ENCODE results near the gene TTYH2.
"Not testable (repeated sequence)": the region's sequence is repeated elsewhere in the genome, so short reads cannot be mapped to it uniquely, and the experiment has no call there.

TTYH2 gene

GRCh38 chr17:74212913-74213791 lies at the start of gene TTYH2:
Gene TTYH2 (plus strand): TSS chr17:74213571. CDS start chr17:74213588, 17 bp downstream.
- DNase-seq, result peak; percentile 55 to 96 (median 90)

- no peak for DNase-seq
Observed at GRCh38 chr17:74163836-74164235, 49.5 kb upstream of the TTYH2 start.

- DNase-seq, result no peak
Observed at GRCh38 chr17:74164446-74165045, 48.8 kb upstream of the TTYH2 start.

- peak in 1 of 51 donors; percentile 29 for DNase-seq
Observed at GRCh38 chr17:74165797-74166365, 47.5 kb upstream of the TTYH2 start.

- DNase-seq, result no peak
Observed at GRCh38 chr17:74170924-74171323, 42.4 kb upstream of the TTYH2 start.

GRCh38 chr17:74172700-74173099 lies 40.7 kb upstream of the TTYH2 start:
- DNase-seq, result no peak

- peak in 42 of 51 donors; percentile 5 to 78 (median 34) for DNase-seq
Observed at GRCh38 chr17:74176546-74177001, 36.8 kb upstream of the TTYH2 start.

- peak in 2 of 51 donors; percentile 54 to 78 for DNase-seq
Observed at GRCh38 chr17:74177018-74177450, 36.3 kb upstream of the TTYH2 start.

- no peak for DNase-seq
Observed at GRCh38 chr17:74179576-74179975, 33.8 kb upstream of the TTYH2 start.

GRCh38 chr17:74180336-74180735 lies 33.0 kb upstream of the TTYH2 start:
- DNase-seq, result no peak

- DNase-seq, result no peak
Observed at GRCh38 chr17:74181341-74181740, 32.0 kb upstream of the TTYH2 start.

GRCh38 chr17:74182041-74182723 lies 31.2 kb upstream of the TTYH2 start:
- peak in 2 of 51 donors; percentile 13 to 23 for DNase-seq

- no peak for DNase-seq
Observed at GRCh38 chr17:74183411-74183810, 30.0 kb upstream of the TTYH2 start.

- DNase-seq, result no peak
Observed at GRCh38 chr17:74185571-74186185, 27.7 kb upstream of the TTYH2 start.

GRCh38 chr17:74186498-74186897 lies 26.9 kb upstream of the TTYH2 start:
- DNase-seq, result no peak

GRCh38 chr17:74187761-74188160 lies 25.6 kb upstream of the TTYH2 start:
- no peak for DNase-seq

- not testable (repeated sequence) for DNase-seq
Observed at GRCh38 chr17:74188687-74189086, 24.7 kb upstream of the TTYH2 start.

GRCh38 chr17:74190154-74190553 lies 23.2 kb upstream of the TTYH2 start:
- peak in 2 of 51 donors; percentile 12 to 35 for DNase-seq

- DNase-seq, result no peak
Observed at GRCh38 chr17:74190807-74191406, 22.5 kb upstream of the TTYH2 start.

GRCh38 chr17:74192950-74193781 lies 20.2 kb upstream of the TTYH2 start:
- peak in 22 of 51 donors; percentile 17 to 55 (median 30) for DNase-seq

Measured in hypothalamus (tissue), 51 donors.